Cardiac muscle cell (in vitro differentiated cells and primary cell): ENCODE measurements around the gene HYKK. TPM values are rescaled to one million over a fixed set of nuclear protein-coding genes. Genes with fewer than 3 reads are reported as not detected.

Experiments used
- DNase-seq, 2 donors: peaks; one replicate each; pipeline versions ENCODE4 v3.0.0 to v3.0.0-alpha.2; 2010 to 2017; ENCODE audit warnings: low read depth in 1 of 2, low spot score in 1 of 2
- H3K27ac ChIP-seq: fragments of 200-600 bp; sonication (generic); 2 replicates; pipeline ENCODE4 v1.5.1; 2016
- H3K27me3 ChIP-seq: fragments of 200-600 bp; sonication (generic); 2 replicates; pipeline ENCODE4 v1.6.0; 2016; ENCODE audit warnings: control low read depth
- H3K36me3 ChIP-seq: fragments of 200-600 bp; sonication (generic); 2 replicates; pipeline ENCODE4 v1.5.1; 2016; ENCODE audit warnings: control low read depth
- H3K4me1 ChIP-seq: fragments of 200-600 bp; sonication (generic); 2 replicates; pipeline ENCODE4 v1.8.1; 2017; ENCODE audit warnings: low read depth, mild to moderate bottlenecking, mixed run types
- H3K4me3 ChIP-seq: fragments of 200-600 bp; sonication (generic); 2 replicates; pipeline ENCODE4 v1.5.1; 2016; ENCODE audit warnings: mild to moderate bottlenecking
- H3K9me3 ChIP-seq: fragments of 200-600 bp; sonication (generic); 2 replicates; pipeline ENCODE4 v1.5.1; 2017; ENCODE audit warnings: low read depth, mild to moderate bottlenecking, control low read depth
- polyA plus RNA-seq: library from polyadenylated mRNA; unstranded; fragments of >200 nt; fragmentation: Nextera tagmentation; extraction: Ambion mirVana; gene quantifications from 2 replicates; pipeline ENCODE4 v1.2.1, GENCODE V29; 2016
- total RNA-seq: library from RNA; depleted of rRNA; stranded (reverse); fragments of >200 nt; gene quantifications from 2 replicates; pipeline ENCODE4 v1.2.3, GENCODE V29; 2016
- TF ChIP-seq, protein P1 (sequence below): IDR thresholded peaks from 2 replicates; pipeline ENCODE4 v1.5.1; 2012; ENCODE audit warnings: low read depth, mild to moderate bottlenecking, low read length

HYKK gene
- total and polyA plus RNA-seq, 2 experiments from 2014 or later: 6.4 to 9.2 TPM

- Histone ChIP-seq H3K9me3 (no peaks in the 10 kb centered on the region), H3K27me3 (no peaks in the 10 kb centered on the region), H3K27ac (no peak overlapping the region), H3K4me1 (no peaks in the 10 kb centered on the region), H3K36me3 (peaks cover 68% of the 10 kb centered on the region), H3K4me3 (no peak overlapping the region)
- TF ChIP-seq, protein P1, sequence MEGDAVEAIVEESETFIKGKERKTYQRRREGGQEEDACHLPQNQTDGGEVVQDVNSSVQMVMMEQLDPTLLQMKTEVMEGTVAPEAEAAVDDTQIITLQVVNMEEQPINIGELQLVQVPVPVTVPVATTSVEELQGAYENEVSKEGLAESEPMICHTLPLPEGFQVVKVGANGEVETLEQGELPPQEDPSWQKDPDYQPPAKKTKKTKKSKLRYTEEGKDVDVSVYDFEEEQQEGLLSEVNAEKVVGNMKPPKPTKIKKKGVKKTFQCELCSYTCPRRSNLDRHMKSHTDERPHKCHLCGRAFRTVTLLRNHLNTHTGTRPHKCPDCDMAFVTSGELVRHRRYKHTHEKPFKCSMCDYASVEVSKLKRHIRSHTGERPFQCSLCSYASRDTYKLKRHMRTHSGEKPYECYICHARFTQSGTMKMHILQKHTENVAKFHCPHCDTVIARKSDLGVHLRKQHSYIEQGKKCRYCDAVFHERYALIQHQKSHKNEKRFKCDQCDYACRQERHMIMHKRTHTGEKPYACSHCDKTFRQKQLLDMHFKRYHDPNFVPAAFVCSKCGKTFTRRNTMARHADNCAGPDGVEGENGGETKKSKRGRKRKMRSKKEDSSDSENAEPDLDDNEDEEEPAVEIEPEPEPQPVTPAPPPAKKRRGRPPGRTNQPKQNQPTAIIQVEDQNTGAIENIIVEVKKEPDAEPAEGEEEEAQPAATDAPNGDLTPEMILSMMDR: no peak
- no peak for DNase-seq
Observed at GRCh38 chr15:78479650-78480049, 27.7 kb upstream of the HYKK start.

GRCh38 chr15:78481917-78482316 lies 25.5 kb upstream of the HYKK start:
- Histone ChIP-seq H3K4me1 (no peaks in the 10 kb centered on the region), H3K27ac (peak overlapping the region; percentile 39), H3K9me3 (no peaks in the 10 kb centered on the region), H3K4me3 (no peak overlapping the region), H3K27me3 (no peaks in the 10 kb centered on the region), H3K36me3 (peaks cover 72% of the 10 kb centered on the region)
- DNase-seq: no peak
- TF ChIP-seq, protein P1: no peak

DNA sequence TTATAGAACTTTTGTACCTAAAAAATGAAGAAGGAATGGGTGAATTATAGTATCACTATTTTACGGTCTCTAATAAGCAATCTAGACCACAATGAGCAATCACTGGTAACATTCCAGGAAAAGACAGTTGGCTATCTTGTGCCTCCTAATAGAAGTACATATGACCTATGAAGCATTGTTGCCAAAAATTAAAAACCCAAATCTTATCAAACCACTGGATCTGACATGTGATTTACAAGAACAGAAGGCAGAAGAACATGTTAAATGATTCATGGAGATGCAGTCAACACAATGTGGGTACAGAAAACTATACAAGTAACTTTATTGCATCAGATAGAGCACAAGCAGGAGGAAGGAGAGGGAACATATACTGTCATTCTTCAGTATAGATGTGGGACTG lies 14.5 kb upstream of the HYKK start:
- H3K27me3 ChIP-seq: no peaks in the 10 kb centered on the region
- H3K9me3 ChIP-seq: no peaks in the 10 kb centered on the region
- H3K27ac ChIP-seq: no peak overlapping the region
- H3K36me3 ChIP-seq: peaks cover 76% of the 10 kb centered on the region
- H3K4me3 ChIP-seq: no peak overlapping the region
- TF ChIP-seq, protein P1: no peak
- peaks cover 14% of the 10 kb centered on the region for H3K4me1 ChIP-seq
- DNase-seq: peak in 1 of 2 donors; percentile 63

DNA sequence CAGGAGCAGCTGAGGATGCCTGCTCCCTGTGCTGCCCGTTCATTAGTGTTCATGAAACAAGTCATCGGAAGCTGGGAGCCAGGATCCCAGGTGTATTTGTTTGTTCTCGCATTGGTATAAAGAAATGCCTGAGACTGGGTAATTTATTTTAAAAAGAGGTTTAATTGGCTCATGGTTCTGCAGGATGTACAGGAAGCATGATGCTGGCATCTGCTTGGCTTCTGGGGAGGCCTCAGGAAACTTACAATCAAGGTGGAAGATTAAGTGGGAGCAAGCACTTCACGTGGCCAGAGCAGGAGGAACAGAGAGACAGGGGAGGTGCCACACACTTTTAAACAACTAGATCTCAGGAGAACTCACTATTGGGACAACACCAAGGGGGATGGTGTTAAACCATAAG lies 5.5 kb upstream of the HYKK start:
- peaks cover 12% of the 10 kb centered on the region for H3K4me1 ChIP-seq
- no peak overlapping the region for H3K27ac ChIP-seq
- DNase-seq: no peak
- TF ChIP-seq, protein P1: no peak
- H3K9me3 ChIP-seq: no peaks in the 10 kb centered on the region
- no peaks in the 10 kb centered on the region for H3K27me3 ChIP-seq
- H3K36me3 ChIP-seq: peaks cover 29% of the 10 kb centered on the region
- H3K4me3 ChIP-seq: no peak overlapping the region

DNA sequence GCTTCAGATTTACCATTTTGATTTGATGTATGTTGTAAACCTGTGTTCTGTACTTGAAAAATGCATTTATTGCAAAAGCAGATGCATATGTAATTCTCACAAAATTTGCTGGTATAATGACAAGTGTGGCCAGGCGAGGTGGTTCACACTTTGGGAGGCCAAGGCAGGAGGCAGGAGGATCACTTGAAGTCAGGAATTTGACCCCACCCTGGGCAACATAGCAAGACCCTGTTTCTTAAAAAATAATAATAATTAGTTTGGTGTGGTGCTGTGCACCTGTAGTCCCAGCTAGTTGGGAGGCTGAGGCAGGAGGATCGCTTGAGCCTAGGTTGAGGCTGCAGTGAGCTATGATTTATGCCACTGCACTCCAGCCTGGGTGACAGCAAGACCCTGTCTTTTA lies 4.7 kb upstream of the HYKK start:
- Histone ChIP-seq H3K36me3 (peaks cover 21% of the 10 kb centered on the region), H3K27me3 (no peaks in the 10 kb centered on the region), H3K9me3 (no peaks in the 10 kb centered on the region), H3K4me1 (peaks cover 4% of the 10 kb centered on the region), H3K4me3 (no peak overlapping the region), H3K27ac (no peak overlapping the region)
- no peak for DNase-seq
- TF ChIP-seq, protein P1: no peak

DNA sequence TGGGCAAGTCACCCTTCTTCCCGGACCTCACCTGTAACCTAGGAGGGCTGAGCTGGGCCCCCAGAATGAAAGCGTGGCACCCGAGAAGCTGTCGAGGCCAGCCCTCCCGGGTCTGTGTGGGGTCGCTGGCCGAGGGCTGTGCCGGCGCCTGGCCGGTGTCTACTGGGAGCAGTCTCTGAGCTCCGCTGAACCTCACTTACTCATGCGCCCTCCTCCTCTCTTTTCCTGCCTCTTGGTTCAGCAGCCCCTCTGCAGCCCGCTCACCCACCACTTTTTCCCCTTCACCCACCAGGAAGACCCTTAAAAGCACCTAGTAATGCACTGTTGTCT lies 419 bp downstream of the HYKK start:
- Histone ChIP-seq H3K4me3 (peak overlapping the region; percentile 57), H3K36me3 (no peaks in the 10 kb centered on the region), H3K4me1 (no peaks in the 10 kb centered on the region), H3K27ac (no peak overlapping the region), H3K9me3 (no peaks in the 10 kb centered on the region), H3K27me3 (peaks cover 16% of the 10 kb centered on the region)
- no peak for DNase-seq
- TF ChIP-seq, protein P1: no peak
